SU-DHL-6 (cell line): ENCODE data around the gene XYLT1.

Experiments used
- H2AFZ ChIP-seq: fragments of 200-600 bp; sonication (generic); 2 replicates; pipeline ENCODE4 v1.6.1; 2014; ENCODE audit warnings: low read depth, mild to moderate bottlenecking, moderate library complexity, mixed read lengths, antibody characterized with exemption, low read length; ENCODE audit not compliant: severe bottlenecking
- H3F3A ChIP-seq: fragments of 200-600 bp; shearing (Covaris generic); 2 replicates; pipeline ENCODE4 v1.6.0; 2016; ENCODE audit warnings: antibody characterized with exemption, mild to moderate bottlenecking; ENCODE audit not compliant: insufficient read depth
- H3K27ac ChIP-seq: fragments of 200-600 bp; sonication (generic); 2 replicates; pipeline ENCODE4 v1.5.1; 2016; ENCODE audit warnings: low read depth, mild to moderate bottlenecking, low read length, moderate library complexity, mixed read lengths
- H3K27me3 ChIP-seq: fragments of 200-600 bp; sonication (generic), shearing (Covaris generic); 2 replicates; pipeline ENCODE4 v1.6.0; 2014; ENCODE audit warnings: mild to moderate bottlenecking, low read length
- H3K36me3 ChIP-seq: fragments of 200-600 bp; sonication (generic); 2 replicates; pipeline ENCODE4 v1.6.1; 2014; ENCODE audit warnings: mild to moderate bottlenecking, low read length, mixed read lengths
- H3K4me2 ChIP-seq: fragments of 300-600, 200-600 bp; shearing (Covaris generic), sonication (generic); 2 replicates; pipeline ENCODE4 v1.6.0; 2014; ENCODE audit warnings: low read length, low read depth, mild to moderate bottlenecking; ENCODE audit not compliant: poor library complexity, severe bottlenecking
- H3K4me3 ChIP-seq: fragments of 200-600 bp; sonication (generic); 2 replicates; pipeline ENCODE4 v1.5.1; 2014; ENCODE audit warnings: antibody characterized with exemption, low read length, mild to moderate bottlenecking, mixed read lengths; ENCODE audit not compliant: insufficient read depth, poor library complexity, severe bottlenecking
- H3K79me2 ChIP-seq: fragments of 200-600 bp; sonication (generic); 2 replicates; pipeline ENCODE4 v1.6.1; 2014; ENCODE audit warnings: mild to moderate bottlenecking, low read length, moderate library complexity; ENCODE audit not compliant: insufficient read depth
- H3K9ac ChIP-seq: fragments of 200-600 bp; sonication (generic); 2 replicates; pipeline ENCODE4 v1.7.0; 2014; ENCODE audit warnings: mild to moderate bottlenecking, low read length
- H3K9me2 ChIP-seq: fragments of 200-600 bp; sonication (generic); replicated peaks from 2 replicates; pipeline ENCODE4 v1.6.1; 2014; ENCODE audit warnings: low read length; ENCODE audit not compliant: insufficient read depth
- H3K9me3 ChIP-seq: fragments of 200-600 bp; sonication (generic); 2 replicates; pipeline ENCODE4 v1.6.1; 2014; ENCODE audit warnings: low read length, mixed read lengths; ENCODE audit not compliant: insufficient read depth
- H4K20me1 ChIP-seq: fragments of 200-600 bp; sonication (generic); 2 replicates; pipeline ENCODE4 v1.6.1; 2014; ENCODE audit warnings: low read depth, mild to moderate bottlenecking, antibody characterized with exemption, low read length, moderate library complexity, mixed read lengths
- EZH2phosphoT487 ChIP-seq: fragments of 200-600 bp; sonication (generic), shearing (Covaris generic); conservative IDR thresholded peaks from 2 replicates; pipeline ENCODE4 v1.6.1; 2018; ENCODE audit warnings: mild to moderate bottlenecking, antibody characterized with exemption, low read length, moderate library complexity, mixed read lengths
- TF ChIP-seq, protein P1 (sequence below): fragments of 200-600 bp; sonication (generic); IDR thresholded peaks from one replicate; pipeline ENCODE4 v1.5.1; 2017; ENCODE audit warnings: antibody characterized with exemption, mild to moderate bottlenecking, low read length, moderate library complexity; ENCODE audit not compliant: insufficient read depth, poor library complexity, severe bottlenecking

Gene XYLT1

DNA sequence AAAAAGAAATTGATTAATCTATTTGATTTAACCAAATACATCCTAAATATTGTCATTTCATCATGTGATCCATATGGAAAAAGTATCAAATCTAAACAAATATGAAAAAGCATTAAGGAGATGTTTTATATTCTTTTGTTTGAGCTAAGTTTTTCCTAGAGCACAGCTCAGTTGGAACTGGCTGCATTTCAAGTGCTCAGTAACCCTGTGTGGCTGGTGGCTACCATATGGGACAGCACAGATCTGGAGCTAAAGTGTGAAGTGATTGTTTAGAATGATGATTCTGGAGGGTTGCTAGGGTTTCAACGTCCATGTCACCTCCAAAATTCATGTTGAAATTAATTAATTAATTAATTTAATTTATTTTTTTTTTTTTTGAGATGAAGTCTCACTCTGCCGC is 137.5 kb downstream of the XYLT1 start:
- no peak overlapping the region for H3K27ac ChIP-seq
- TF ChIP-seq, protein P1, sequence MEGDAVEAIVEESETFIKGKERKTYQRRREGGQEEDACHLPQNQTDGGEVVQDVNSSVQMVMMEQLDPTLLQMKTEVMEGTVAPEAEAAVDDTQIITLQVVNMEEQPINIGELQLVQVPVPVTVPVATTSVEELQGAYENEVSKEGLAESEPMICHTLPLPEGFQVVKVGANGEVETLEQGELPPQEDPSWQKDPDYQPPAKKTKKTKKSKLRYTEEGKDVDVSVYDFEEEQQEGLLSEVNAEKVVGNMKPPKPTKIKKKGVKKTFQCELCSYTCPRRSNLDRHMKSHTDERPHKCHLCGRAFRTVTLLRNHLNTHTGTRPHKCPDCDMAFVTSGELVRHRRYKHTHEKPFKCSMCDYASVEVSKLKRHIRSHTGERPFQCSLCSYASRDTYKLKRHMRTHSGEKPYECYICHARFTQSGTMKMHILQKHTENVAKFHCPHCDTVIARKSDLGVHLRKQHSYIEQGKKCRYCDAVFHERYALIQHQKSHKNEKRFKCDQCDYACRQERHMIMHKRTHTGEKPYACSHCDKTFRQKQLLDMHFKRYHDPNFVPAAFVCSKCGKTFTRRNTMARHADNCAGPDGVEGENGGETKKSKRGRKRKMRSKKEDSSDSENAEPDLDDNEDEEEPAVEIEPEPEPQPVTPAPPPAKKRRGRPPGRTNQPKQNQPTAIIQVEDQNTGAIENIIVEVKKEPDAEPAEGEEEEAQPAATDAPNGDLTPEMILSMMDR, result no peak
- no peak for TF ChIP-seq EZH2phosphoT487
- peaks cover 4% of the 10 kb centered on the region; the same call in 1 of the 2 replicates for H3K79me2 ChIP-seq

DNA sequence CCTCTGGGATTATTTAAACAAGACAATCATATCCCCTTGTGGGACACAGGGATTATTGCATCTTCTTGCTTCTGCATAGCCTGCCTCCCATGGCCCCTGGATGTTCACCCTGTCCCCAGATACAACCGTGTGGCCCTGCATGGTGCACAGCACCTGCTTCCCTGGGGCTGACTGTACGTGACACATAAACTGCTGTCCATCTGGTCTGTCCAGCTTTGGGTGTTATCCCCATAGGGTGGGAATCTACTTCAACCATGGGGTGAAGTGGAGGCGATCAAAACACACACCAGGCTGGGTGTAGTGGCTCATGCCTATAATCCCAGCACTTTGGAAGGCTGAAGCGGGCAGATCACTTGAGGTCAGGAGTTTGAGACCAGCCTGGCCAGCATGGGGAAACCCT is 138.8 kb downstream of the XYLT1 start:
- H2AFZ ChIP-seq, result no peak overlapping the region
- H3K27me3 ChIP-seq, result no peaks in the 10 kb centered on the region
- H3K79me2 ChIP-seq, result peaks cover 8% of the 10 kb centered on the region; the same call in 1 of the 2 replicates
- no peaks in the 10 kb centered on the region for H3K9me3 ChIP-seq
- no peak overlapping the region for H3K4me2 ChIP-seq
- no peaks in the 10 kb centered on the region; the same call in 1 of the 2 replicates for H3F3A ChIP-seq
- no peaks in the 10 kb centered on the region for H3K36me3 ChIP-seq
- H4K20me1 ChIP-seq, result no peaks in the 10 kb centered on the region
- no peak overlapping the region for H3K27ac ChIP-seq
- no peak overlapping the region for H3K4me3 ChIP-seq
- no peaks in the 10 kb centered on the region for H3K9me2 ChIP-seq
- TF ChIP-seq EZH2phosphoT487, result no peak
- TF ChIP-seq, protein P1, result no peak
- H3K9ac ChIP-seq, result no peak overlapping the region

More for the DNA sequence above, 137.5 kb downstream of the XYLT1 start:
- H3K36me3 ChIP-seq, result no peaks in the 10 kb centered on the region
- H4K20me1 ChIP-seq, result no peaks in the 10 kb centered on the region
- H3F3A ChIP-seq, result no peaks in the 10 kb centered on the region; the same call in 1 of the 2 replicates
- no peak overlapping the region for H3K4me3 ChIP-seq
- H3K27me3 ChIP-seq, result no peaks in the 10 kb centered on the region
- H3K9ac ChIP-seq, result no peak overlapping the region
- H3K9me3 ChIP-seq, result no peaks in the 10 kb centered on the region
- no peak overlapping the region for H2AFZ ChIP-seq
- no peaks in the 10 kb centered on the region for H3K9me2 ChIP-seq
- H3K4me2 ChIP-seq, result no peak overlapping the region

DNA sequence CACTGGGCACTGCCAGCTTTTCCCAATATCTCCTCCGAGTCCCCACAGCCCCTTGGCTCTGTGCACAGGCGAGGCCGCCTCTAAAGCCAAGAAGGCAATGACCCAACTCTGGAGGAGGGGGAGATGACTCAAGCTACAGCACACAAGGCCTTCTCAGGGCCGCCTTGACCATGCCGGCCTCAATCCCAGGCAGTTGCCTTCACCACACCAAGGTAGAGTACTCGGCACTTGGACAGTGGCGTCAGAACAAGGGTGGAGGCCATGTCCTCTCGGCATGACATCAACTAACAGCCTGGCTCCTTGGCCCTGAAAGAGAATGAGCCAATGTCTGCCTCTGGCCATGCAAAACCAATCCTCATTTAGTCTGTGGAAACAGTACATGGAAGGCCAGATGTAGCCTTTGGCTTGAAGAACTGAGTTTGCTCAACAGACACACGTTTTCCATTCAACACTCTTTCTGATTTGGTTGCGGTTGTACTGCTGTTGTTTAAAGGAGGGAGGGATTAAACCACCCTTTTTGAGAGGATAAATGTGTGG is 139.6 kb downstream of the XYLT1 start:
- Histone ChIP-seq H2AFZ (no peak overlapping the region), H3K27ac (no peak overlapping the region), H4K20me1 (no peaks in the 10 kb centered on the region), H3K4me3 (no peak overlapping the region), H3K9me3 (no peaks in the 10 kb centered on the region), H3K27me3 (no peaks in the 10 kb centered on the region), H3K9me2 (no peaks in the 10 kb centered on the region), H3F3A (no peaks in the 10 kb centered on the region; the same call in 1 of the 2 replicates), H3K79me2 (peaks cover 10% of the 10 kb centered on the region; the same call in 1 of the 2 replicates), H3K4me2 (no peak overlapping the region), H3K36me3 (no peaks in the 10 kb centered on the region), H3K9ac (no peak overlapping the region)
- no peak for TF ChIP-seq EZH2phosphoT487
- TF ChIP-seq, protein P1, result no peak
